Frontal cortex (tissue), 4 donors: ENCODE results near the gene TMEM125. TPM values are rescaled to one million over a fixed set of nuclear protein-coding genes. Genes with fewer than 3 reads are reported as not detected.

Experiments used
- DNase-seq, 2 donors: peaks; one replicate each; pipeline ENCODE4 v3.0.0; 2012; ENCODE audit warnings: low spot score in 2 of 2
- FAIRE-seq: peaks from 2 replicates; lab custom pipeline; 2012; peaks lifted over from hg19 to GRCh38; lab: Jason Lieb, UNC
- total RNA-seq: library from RNA; depleted of rRNA; stranded (reverse); fragments of >200 nt; gene quantifications from one replicate; pipeline ENCODE4 v1.2.3, GENCODE V29; 2014
- donor health status: control.
- donor health status: control.
- donor health status: control.

Gene TMEM125
- total RNA-seq: 0.82 TPM

DNA sequence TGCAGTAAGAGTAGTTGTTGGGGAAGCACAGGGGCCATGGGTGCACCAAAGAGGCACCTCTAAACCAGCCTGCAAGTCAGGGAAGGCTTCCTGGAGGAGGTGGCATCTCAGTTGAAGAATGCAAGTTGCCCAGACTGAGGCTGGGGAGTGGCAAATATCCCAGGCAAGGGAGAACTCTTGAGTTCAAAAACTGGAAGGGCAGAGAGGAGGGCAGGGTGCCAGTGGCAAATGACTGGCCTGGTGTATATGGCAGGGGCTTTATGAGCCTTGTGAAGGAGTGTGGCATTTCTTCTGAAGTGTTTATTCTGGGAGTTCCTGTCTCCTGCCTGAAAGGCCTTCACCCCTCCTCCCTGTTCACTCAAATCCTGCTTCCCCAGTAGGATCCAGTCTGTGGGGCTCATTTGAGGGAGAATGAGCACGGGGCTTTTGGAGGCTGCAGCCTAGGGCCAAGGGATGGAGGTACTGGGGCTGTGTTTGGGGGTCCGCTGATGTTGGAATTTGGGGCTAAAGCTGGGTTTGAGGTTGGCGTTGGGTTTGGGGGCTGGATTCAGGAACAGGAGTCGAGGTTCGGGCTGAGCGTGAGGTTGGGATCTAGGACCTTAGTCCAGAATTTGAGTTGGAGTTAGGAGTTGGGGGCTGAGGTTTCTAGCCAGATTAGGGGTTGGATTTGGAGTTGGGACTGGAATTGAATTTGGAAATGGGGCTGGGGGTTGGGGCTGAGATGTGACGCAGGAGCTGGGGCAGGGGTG, at the start of gene TMEM125:
Gene TMEM125, plus strand, starts transcription at position 357 of the 749 bp plus-strand sequence. CDS start 2,740 bp downstream, outside the sequence.
- DNase-seq: no peak
- FAIRE-seq: no peak

- DNase-seq (no peak), FAIRE-seq (no peak)
Observed at GRCh38 chr1:43220905-43221778, 48.6 kb upstream of the TMEM125 start.

GRCh38 chr1:43221797-43222196, 48.0 kb upstream of the TMEM125 start:
- FAIRE-seq (no peak), DNase-seq (no peak)

GRCh38 chr1:43222879-43223278, 46.9 kb upstream of the TMEM125 start:
- FAIRE-seq: no peak

DNA sequence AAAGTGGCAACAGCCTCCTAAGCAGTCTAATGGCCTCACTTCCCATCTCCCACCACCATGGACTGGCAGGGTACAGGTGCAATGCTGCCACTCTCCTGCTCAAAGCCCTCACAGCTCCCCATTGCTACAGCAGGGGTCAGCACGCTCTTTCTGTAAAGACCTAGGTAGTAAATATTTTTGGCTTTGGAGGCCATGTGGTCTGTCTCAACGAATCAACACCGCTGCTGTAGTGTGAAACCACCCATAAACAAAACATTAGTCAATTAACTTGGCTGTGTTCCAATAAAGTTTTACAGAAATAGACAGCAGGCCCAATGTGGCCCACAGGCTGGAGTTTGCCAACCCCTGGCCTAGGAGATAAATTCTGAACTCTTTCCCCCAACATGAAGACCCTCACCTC, 44.6 kb upstream of the TMEM125 start:
- no peak for FAIRE-seq

More at GRCh38 chr1:43222879-43223278, 46.9 kb upstream of the TMEM125 start:
- DNase-seq: no peak

GRCh38 chr1:43227143-43227764, 42.5 kb upstream of the TMEM125 start:
- DNase-seq (peak; percentile 50 to 77), FAIRE-seq (no peak)

More for the DNA sequence above, 44.6 kb upstream of the TMEM125 start:
- no peak for DNase-seq

GRCh38 chr1:43229826-43230780, 39.7 kb upstream of the TMEM125 start:
- DNase-seq (no peak), FAIRE-seq (no peak)

DNA sequence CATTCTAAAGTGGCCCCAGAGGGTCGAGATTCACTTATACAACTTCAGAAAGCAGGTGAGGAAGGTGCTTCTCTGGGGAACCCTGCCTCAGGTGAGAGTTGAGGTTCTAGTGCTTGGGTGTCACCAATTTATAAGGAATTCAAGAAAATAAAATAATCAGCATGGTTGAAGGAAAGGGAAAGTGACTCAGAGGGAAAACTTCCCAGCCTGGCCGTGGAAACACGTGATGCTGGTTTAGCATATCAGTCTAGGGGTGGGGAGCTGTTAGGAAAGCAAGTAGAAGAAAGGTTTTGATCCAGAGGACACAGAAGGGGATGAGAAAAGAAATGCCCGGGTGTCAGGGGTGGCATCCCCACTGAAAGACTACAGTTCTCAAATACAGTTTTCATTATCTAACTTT, 37.7 kb upstream of the TMEM125 start:
- DNase-seq (no peak), FAIRE-seq (no peak)

- FAIRE-seq (no peak), DNase-seq (no peak)
Observed at GRCh38 chr1:43232482-43232881, 37.3 kb upstream of the TMEM125 start.

GRCh38 chr1:43233631-43234030, 36.2 kb upstream of the TMEM125 start:
- DNase-seq (no peak), FAIRE-seq (no peak)

GRCh38 chr1:43234267-43234666, 35.5 kb upstream of the TMEM125 start:
- DNase-seq: no peak
- FAIRE-seq: no peak

DNA sequence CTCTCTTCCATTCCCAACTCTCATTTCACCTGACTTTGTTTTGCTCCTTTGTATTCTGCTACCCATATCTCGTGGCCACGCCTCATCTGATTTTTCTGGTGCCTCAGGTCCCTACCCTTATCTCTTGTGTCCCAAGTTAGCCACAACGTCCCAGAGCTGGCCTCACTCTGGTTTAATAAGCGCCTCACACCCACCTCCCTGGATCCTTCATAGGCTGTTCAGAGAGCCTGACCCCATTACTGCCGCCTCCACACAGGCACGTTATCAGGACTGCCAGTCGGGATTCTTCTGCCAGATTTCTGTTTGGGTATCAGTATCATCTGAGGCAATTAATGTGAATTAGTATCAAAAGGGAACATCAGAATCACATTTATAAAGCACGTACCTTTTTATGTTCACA, 34.7 kb upstream of the TMEM125 start:
- DNase-seq (no peak), FAIRE-seq (no peak)

- DNase-seq: no peak
- no peak for FAIRE-seq
Observed at GRCh38 chr1:43235451-43236121, 34.2 kb upstream of the TMEM125 start.

DNA sequence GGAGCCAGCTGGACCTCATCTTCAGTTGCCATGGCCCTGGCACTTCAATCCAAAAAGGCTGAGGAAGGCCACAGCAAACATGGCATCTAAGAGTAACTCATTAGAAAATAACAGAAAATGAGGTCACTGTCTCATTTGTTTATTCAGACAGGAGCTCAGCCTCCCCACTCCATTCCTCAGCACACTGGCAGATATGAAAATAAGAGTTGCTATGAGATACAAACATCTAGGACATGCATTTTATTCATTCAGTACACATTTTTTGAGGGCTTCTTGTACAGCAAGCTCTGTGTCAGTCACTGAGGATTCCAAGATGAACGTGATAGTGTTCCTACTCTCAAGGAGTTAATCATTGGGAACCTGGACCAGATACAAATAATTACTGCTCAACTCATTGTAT, 32.7 kb upstream of the TMEM125 start:
- FAIRE-seq (no peak), DNase-seq (no peak)

DNA sequence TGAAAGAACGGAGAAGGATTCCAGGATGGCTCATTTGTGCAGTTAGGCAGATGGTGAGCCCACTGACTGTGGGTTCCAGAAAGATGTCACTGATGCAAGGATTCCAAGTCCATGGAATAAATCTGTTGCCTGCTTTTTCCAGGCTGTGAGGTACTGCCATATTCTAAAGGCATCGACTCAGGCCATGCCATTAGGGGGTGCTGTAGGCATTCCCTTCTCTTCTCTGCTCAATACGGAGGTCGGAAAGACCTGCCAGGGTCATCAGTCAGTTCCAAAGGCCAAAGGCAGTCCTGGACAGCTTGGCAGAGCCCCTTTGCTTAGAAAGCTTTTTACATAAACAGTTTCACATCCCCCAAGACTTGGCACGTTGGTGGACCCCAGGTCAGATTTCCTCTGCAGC, 31.7 kb upstream of the TMEM125 start:
- DNase-seq (peak; percentile 44 to 72), FAIRE-seq (no peak)

DNA sequence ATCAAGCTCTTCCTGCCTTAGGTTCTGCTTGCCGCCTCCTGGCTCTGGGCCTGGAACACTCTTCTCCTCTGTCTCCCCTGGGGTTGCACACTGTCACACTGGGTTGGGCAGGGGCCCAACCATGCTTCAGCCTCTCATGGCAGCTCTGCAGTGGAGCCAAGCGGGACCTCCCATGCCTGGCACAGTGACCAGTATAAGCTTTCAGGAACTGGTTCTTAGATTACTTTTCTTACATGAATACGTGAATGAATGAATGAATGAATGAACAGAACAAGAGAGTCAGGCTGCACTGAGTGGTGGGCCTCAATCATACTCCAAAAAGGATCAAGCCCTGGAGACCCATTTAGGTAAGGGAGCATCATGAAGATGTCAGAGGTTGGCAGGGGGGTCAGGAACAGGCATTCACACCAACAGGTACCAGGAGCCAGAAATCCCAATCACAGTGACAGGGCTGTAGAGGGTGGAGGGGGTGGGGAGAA, 30.8 kb upstream of the TMEM125 start:
- no peak for DNase-seq
- FAIRE-seq: no peak

DNA sequence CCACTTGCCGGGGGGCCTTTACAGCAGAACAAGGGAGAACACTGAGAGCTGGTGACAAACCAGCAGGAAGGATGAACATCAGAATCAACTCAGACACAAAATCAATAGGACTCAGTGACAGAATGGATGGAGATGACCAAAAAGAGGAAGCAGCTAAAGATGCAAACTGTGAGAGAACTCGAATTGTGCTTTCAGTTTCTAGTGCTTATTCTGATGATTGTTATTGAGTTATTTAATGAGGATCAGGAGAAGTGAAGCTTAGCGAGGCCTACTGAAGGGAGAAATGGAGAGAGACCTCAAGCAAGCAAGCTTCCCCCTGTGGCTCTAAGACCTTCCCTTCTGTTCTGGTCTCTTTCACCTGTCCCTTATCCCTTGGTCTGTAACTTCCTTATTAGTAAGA, 30.3 kb upstream of the TMEM125 start:
- DNase-seq: no peak
- no peak for FAIRE-seq

- FAIRE-seq: no peak
- no peak for DNase-seq
Observed at GRCh38 chr1:43241413-43241836, 28.4 kb upstream of the TMEM125 start.

DNA sequence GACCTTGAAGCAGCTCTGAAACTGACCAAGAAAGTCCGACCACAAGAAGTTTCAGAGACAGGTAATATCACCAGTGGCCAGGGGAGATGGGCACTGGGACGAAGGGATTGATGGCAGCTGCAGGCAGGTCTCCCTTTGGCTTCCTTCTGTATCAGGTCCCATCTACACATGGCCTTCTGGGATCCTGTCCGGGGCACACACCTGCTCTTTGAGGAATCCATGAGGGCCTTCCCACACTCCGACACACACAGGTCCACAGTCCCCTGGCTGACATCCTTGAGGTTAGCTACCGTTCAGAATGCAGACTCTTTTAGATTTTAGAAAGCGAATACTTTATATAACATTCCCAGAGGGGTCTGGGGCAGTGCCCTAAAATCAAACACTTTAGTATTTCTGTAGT, 26.5 kb upstream of the TMEM125 start:
- FAIRE-seq: no peak

More for the DNA sequence above, 26.5 kb upstream of the TMEM125 start:
- DNase-seq: no peak
